HepG2 (cell line): ENCODE data around the gene PNLDC1. TPM values are rescaled to one million over a fixed set of nuclear protein-coding genes. Genes with fewer than 3 reads are reported as not detected.
A peak's percentile ranks its signal among the peaks of the same experiment; 100 is the strongest.

ENCODE experiments used
- AGO2 ChIP-seq: fragments of 200-400 bp; formaldehyde crosslinking; optimal IDR thresholded peaks from 2 replicates; pipeline ENCODE3; 2017; ENCODE audit warnings: mild to moderate bottlenecking, low read depth, low read length, moderate library complexity
- BORCS8-MEF2B ChIP-seq: sonication (generic); formaldehyde crosslinking; IDR thresholded peaks from 2 replicates; pipeline ENCODE4 v1.8.0; 2022; ENCODE audit warnings: mild to moderate bottlenecking, missing genetic modification reagents
- CC2D1A ChIP-seq: sonication (generic); formaldehyde crosslinking; IDR thresholded peaks from 2 replicates; pipeline ENCODE4 v1.8.1; 2023; ENCODE audit warnings: mild to moderate bottlenecking, missing genetic modification reagents
- DDIT3 ChIP-seq: sonication (generic); formaldehyde crosslinking; IDR thresholded peaks from 2 replicates; pipeline ENCODE4 v1.4.0; 2020; ENCODE audit warnings: mild to moderate bottlenecking, missing genetic modification reagents
- DPF2 ChIP-seq: sonication (generic); formaldehyde crosslinking; IDR thresholded peaks from 2 replicates; pipeline ENCODE4 v1.4.0; 2020; ENCODE audit warnings: mild to moderate bottlenecking, low read depth, missing genetic modification reagents, borderline replicate concordance
- FOXP4 ChIP-seq: sonication (generic); formaldehyde crosslinking; IDR thresholded peaks from 2 replicates; pipeline ENCODE4 v1.4.0; 2020; ENCODE audit warnings: missing genetic modification reagents
- GATAD2A ChIP-seq: IDR thresholded peaks from 2 replicates; pipeline ENCODE4 v1.6.1; 2016
- GRHL1 ChIP-seq: sonication (generic); formaldehyde crosslinking; conservative IDR thresholded peaks from 2 replicates; pipeline ENCODE4 v1.8.0; 2022; ENCODE audit warnings: missing genetic modification reagents
- GTF3A ChIP-seq: sonication (generic); formaldehyde crosslinking; conservative IDR thresholded peaks from 2 replicates; pipeline ENCODE4 v1.4.0; 2020; ENCODE audit warnings: mild to moderate bottlenecking, missing genetic modification reagents
- IRX3 ChIP-seq: sonication (generic); formaldehyde crosslinking; IDR thresholded peaks from 2 replicates; pipeline ENCODE4 v1.8.1; 2023; ENCODE audit warnings: mild to moderate bottlenecking, low read depth, missing genetic modification reagents, borderline replicate concordance
- MAFF ChIP-seq: IDR thresholded peaks from 2 replicates; pipeline ENCODE4 v1.6.1; 2011; ENCODE audit warnings: low read depth, low read length, improper control_type of control experiment
- MAZ ChIP-seq, 2 experiments: sonication (generic) in 1 of 2; formaldehyde crosslinking in 1 of 2; IDR thresholded peaks; 2 replicates each; pipeline versions ENCODE4 v1.5.0 to v1.6.1; 2012 to 2020; ENCODE audit warnings: low read depth in 2 of 2, mild to moderate bottlenecking in 2 of 2, borderline replicate concordance in 1 of 2, improper control_type of control experiment in 1 of 2, low read length in 1 of 2, missing genetic modification reagents in 1 of 2, moderate library complexity in 1 of 2
- RELA ChIP-seq: sonication (generic); formaldehyde crosslinking; IDR thresholded peaks from 2 replicates; pipeline ENCODE4 v1.4.0; 2020; ENCODE audit warnings: missing genetic modification reagents
- RFX3 ChIP-seq: IDR thresholded peaks from 2 replicates; pipeline ENCODE4 v1.6.1; 2016; ENCODE audit warnings: missing biosample characterization, missing genetic modification reagents
- SMAD1 ChIP-seq: sonication (generic); formaldehyde crosslinking; IDR thresholded peaks from 2 replicates; pipeline ENCODE4 v1.4.0; 2020; ENCODE audit warnings: missing genetic modification reagents, low read depth, mild to moderate bottlenecking, borderline replicate concordance
- TEAD3 ChIP-seq: optimal IDR thresholded peaks from 2 replicates; pipeline ENCODE3; 2016; ENCODE audit warnings: borderline replicate concordance
- ZBTB10 ChIP-seq: sonication (generic); formaldehyde crosslinking; IDR thresholded peaks from 2 replicates; pipeline ENCODE4 v1.4.0; 2020; ENCODE audit warnings: missing genetic modification reagents, borderline replicate concordance
- ZNF251 ChIP-seq: sonication (generic); formaldehyde crosslinking; IDR thresholded peaks from 2 replicates; pipeline ENCODE4 v1.9.0; 2021; ENCODE audit warnings: mild to moderate bottlenecking, missing genetic modification reagents
- ZNF430 ChIP-seq: sonication (generic); formaldehyde crosslinking; IDR thresholded peaks from 2 replicates; pipeline ENCODE4 v1.9.0; 2021; ENCODE audit warnings: mild to moderate bottlenecking, missing genetic modification reagents
- ZNF672 ChIP-seq: sonication (generic); formaldehyde crosslinking; IDR thresholded peaks from 2 replicates; pipeline ENCODE4 v1.8.1; 2022; ENCODE audit warnings: missing genetic modification reagents
- ZNF800 ChIP-seq: sonication (generic); formaldehyde crosslinking; IDR thresholded peaks from 2 replicates; pipeline ENCODE4 v1.4.0; 2020; ENCODE audit warnings: missing genetic modification reagents
- ZNF839 ChIP-seq: sonication (generic); formaldehyde crosslinking; IDR thresholded peaks from 2 replicates; pipeline ENCODE4 v1.4.0; 2020; ENCODE audit warnings: missing genetic modification reagents, mild to moderate bottlenecking, borderline replicate concordance
- polyA plus RNA-seq, 8 experiments: library from polyadenylated mRNA; depleted of rRNA in 3 of 8; stranded (reverse) in 7 of 8; unstranded in 1 of 8; fragments of >200 nt; fragmentation: Illumina TruSeq in 4 of 8; extraction: Trizol in 4 of 8; gene quantifications; 2 replicates each; pipeline versions ENCODE4 v1.2.1 to v1.2.3, GENCODE V29; 2011 to 2016; ENCODE audit warnings: low read depth in 4 of 8, missing spikeins in 1 of 8, mixed read lengths in 1 of 8; ENCODE audit not compliant: insufficient read depth in 1 of 8
- total RNA-seq, 5 experiments: library from RNA; depleted of rRNA; stranded (reverse); fragments of >200 nt; fragmentation: Illumina TruSeq; extraction: Trizol; gene quantifications; 2 replicates each; pipeline ENCODE4 v1.2.3, GENCODE V29; 2016; ENCODE audit warnings: low read depth in 1 of 5

Gene PNLDC1
- total and polyA plus RNA-seq, 2 of the 13 experiments (the other 11 are each of a cell fraction or from before 2014, with no cell fraction given) = not detected

- TF ChIP-seq FOXP4 (CRISPR knock-in tag) = no peak
- no peak for TF ChIP-seq DDIT3 (CRISPR knock-in tag)
- no peak for TF ChIP-seq IRX3 (CRISPR knock-in tag)
- TF ChIP-seq MAFF = no peak
- peak; percentile 22; the same call in 1 of the 2 replicates for TF ChIP-seq CC2D1A (CRISPR knock-in tag)
- no peak for TF ChIP-seq GRHL1 (CRISPR knock-in tag)
- TF ChIP-seq ZNF800 = no peak
- no peak for TF ChIP-seq DPF2
- 0 out of 2 replicates have a peak, but pooled peaks have one; percentile 23 for TF ChIP-seq BORCS8-MEF2B (CRISPR knock-in tag)
- no peak for TF ChIP-seq ZNF672 (CRISPR knock-in tag)
- TF ChIP-seq MAZ (IDR thresholded peaks at IDR 0.05; ENCODE audit: borderline replicate concordance, low read depth, low read length) = no peak
- TF ChIP-seq MAZ (CRISPR knock-in tag; IDR thresholded peaks at IDR 0.05; ENCODE audit: low read depth) = 0 out of 2 replicates have a peak, but pooled peaks have one; percentile 27
- no peak for TF ChIP-seq ZBTB10
- TF ChIP-seq ZNF251 = no peak
- TF ChIP-seq RFX3 = no peak
- no peak for TF ChIP-seq GTF3A (CRISPR knock-in tag)
- no peak for TF ChIP-seq ZNF839
- no peak for TF ChIP-seq RELA (CRISPR knock-in tag)
- no peak for TF ChIP-seq SMAD1 (CRISPR knock-in tag)
- no peak for TF ChIP-seq AGO2
- TF ChIP-seq GATAD2A (CRISPR knock-in tag) = 0 out of 2 replicates have a peak, but pooled peaks have one; percentile 7
- peak; percentile 71 for TF ChIP-seq TEAD3 (CRISPR knock-in tag)
- TF ChIP-seq ZNF430 (CRISPR knock-in tag) = no peak
Measured at GRCh38 chr6:159760602-159761057, 39.4 kb upstream of the PNLDC1 start (continued).
